Measurements from ENCODE around the gene DNAJC27. TPM values are rescaled to one million over a fixed set of nuclear protein-coding genes. Genes with fewer than 3 reads are reported as not detected.

The DNAJC27 gene

GRCh38 chr2:24899361-24899910 is 72.3 kb downstream of the DNAJC27 start:
- no peak overlapping the region for H3K4me3 ChIP-seq (ENCODE audit: low read length)

GRCh38 chr2:24898122-24899109 is 73.3 kb downstream of the DNAJC27 start:
- H3K9me3 ChIP-seq (replicated peaks; ENCODE audit: low read length): no peaks in the 10 kb centered on the region
- no peak overlapping the region for H3K9ac ChIP-seq (ENCODE audit: low read depth, low read length)
- H3K4me1 ChIP-seq (ENCODE audit: control insufficient read depth, insufficient read depth, low read length): no peaks in the 10 kb centered on the region
- peaks cover 12% of the 10 kb centered on the region for H3K36me3 ChIP-seq (ENCODE audit: insufficient read depth, low read length)
- no peak overlapping the region for H3K4me2 ChIP-seq (ENCODE audit: low read length)
- no peak overlapping the region for H3K4me3 ChIP-seq (ENCODE audit: low read length)
- no peaks in the 10 kb centered on the region for H3K27me3 ChIP-seq (ENCODE audit: control insufficient read depth, insufficient read depth, low read length)

More at GRCh38 chr2:24899361-24899910, 72.3 kb downstream of the DNAJC27 start:
- Histone ChIP-seq H3K9ac (ENCODE audit: low read depth, low read length) (no peak overlapping the region), H3K9me3 (replicated peaks; ENCODE audit: low read length) (no peaks in the 10 kb centered on the region), H3K4me1 (ENCODE audit: control insufficient read depth, insufficient read depth, low read length) (no peaks in the 10 kb centered on the region), H3K36me3 (ENCODE audit: insufficient read depth, low read length) (peaks cover 12% of the 10 kb centered on the region), H3K27me3 (ENCODE audit: control insufficient read depth, insufficient read depth, low read length) (no peaks in the 10 kb centered on the region), H3K4me2 (ENCODE audit: low read length) (no peak overlapping the region)

- Histone ChIP-seq H3K36me3 (ENCODE audit: insufficient read depth, low read length) (peaks cover 12% of the 10 kb centered on the region), H3K9me3 (replicated peaks; ENCODE audit: low read length) (no peaks in the 10 kb centered on the region), H3K27me3 (ENCODE audit: control insufficient read depth, insufficient read depth, low read length) (no peaks in the 10 kb centered on the region), H3K4me2 (ENCODE audit: low read length) (no peak overlapping the region), H3K4me3 (ENCODE audit: low read length) (no peak overlapping the region), H3K9ac (ENCODE audit: low read depth, low read length) (no peak overlapping the region), H3K4me1 (ENCODE audit: control insufficient read depth, insufficient read depth, low read length) (no peaks in the 10 kb centered on the region)
Measured at GRCh38 chr2:24894750-24895149, 77.0 kb downstream of the DNAJC27 start.

GRCh38 chr2:24893934-24894333 is 77.8 kb downstream of the DNAJC27 start:
- H3K9me3 ChIP-seq (replicated peaks; ENCODE audit: low read length): no peaks in the 10 kb centered on the region
- no peak overlapping the region for H3K4me2 ChIP-seq (ENCODE audit: low read length)
- no peaks in the 10 kb centered on the region for H3K4me1 ChIP-seq (ENCODE audit: control insufficient read depth, insufficient read depth, low read length)
- no peak overlapping the region for H3K4me3 ChIP-seq (ENCODE audit: low read length)
- no peaks in the 10 kb centered on the region for H3K27me3 ChIP-seq (ENCODE audit: control insufficient read depth, insufficient read depth, low read length)
- peaks cover 12% of the 10 kb centered on the region for H3K36me3 ChIP-seq (ENCODE audit: insufficient read depth, low read length)
- H3K9ac ChIP-seq (ENCODE audit: low read depth, low read length): no peak overlapping the region

Small RNA genes lying within 50 kb of the gene (small RNA-seq; reads per million reads assigned to genes)
- gene AC013267.1 (not detected), gene RF00016 (not detected), gene RF00019 (not detected)
